ENCODE measurements around the gene SCCPDH.
A peak's percentile ranks its signal among the peaks of the same experiment; 100 is the strongest.
"Not testable (repeated sequence)": the region's sequence is repeated elsewhere in the genome, so short reads cannot be mapped to it uniquely, and the experiment has no call there.

SCCPDH gene

DNA sequence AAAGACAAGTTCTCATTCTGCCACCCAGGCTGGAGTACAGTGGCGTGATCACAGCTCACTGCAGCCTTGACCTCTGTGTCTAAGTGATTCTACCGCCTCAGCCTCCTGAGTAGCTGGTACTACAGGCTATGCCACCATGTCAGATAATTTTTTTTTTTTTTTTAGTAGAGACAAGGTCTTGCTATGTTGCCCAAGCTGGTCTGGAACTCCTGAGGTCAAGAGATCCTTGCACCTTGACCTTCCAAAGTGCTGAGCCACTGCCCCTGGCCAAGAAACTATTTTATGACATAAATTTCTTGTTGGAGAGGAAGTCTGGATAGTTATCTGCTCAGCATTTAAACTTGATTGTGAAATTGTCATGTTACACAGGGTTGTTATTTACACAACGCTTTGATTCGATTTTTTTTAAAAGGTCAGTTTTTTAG lies 2.1 kb downstream of the SCCPDH start:
- H3K4me3 Mint-ChIP-seq, result peak overlapping the region; percentile 95 to 98 (median 97)
- no peaks in the 10 kb centered on the region for H3K27me3 Mint-ChIP-seq (ENCODE audit: low read depth)
- H3K9me3 Mint-ChIP-seq, result peaks cover 26% of the 10 kb centered on the region
- H3K4me1 Mint-ChIP-seq, result peaks cover 18% of the 10 kb centered on the region
- H3K36me3 Mint-ChIP-seq (ENCODE audit: low read depth), result peaks cover 50% of the 10 kb centered on the region
- no peak overlapping the region for H3K27ac Mint-ChIP-seq
- TF ChIP-seq, protein P1, sequence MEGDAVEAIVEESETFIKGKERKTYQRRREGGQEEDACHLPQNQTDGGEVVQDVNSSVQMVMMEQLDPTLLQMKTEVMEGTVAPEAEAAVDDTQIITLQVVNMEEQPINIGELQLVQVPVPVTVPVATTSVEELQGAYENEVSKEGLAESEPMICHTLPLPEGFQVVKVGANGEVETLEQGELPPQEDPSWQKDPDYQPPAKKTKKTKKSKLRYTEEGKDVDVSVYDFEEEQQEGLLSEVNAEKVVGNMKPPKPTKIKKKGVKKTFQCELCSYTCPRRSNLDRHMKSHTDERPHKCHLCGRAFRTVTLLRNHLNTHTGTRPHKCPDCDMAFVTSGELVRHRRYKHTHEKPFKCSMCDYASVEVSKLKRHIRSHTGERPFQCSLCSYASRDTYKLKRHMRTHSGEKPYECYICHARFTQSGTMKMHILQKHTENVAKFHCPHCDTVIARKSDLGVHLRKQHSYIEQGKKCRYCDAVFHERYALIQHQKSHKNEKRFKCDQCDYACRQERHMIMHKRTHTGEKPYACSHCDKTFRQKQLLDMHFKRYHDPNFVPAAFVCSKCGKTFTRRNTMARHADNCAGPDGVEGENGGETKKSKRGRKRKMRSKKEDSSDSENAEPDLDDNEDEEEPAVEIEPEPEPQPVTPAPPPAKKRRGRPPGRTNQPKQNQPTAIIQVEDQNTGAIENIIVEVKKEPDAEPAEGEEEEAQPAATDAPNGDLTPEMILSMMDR (IDR thresholded peaks at IDR 0.05; ENCODE audit: unreplicated experiment in 3 of 3), result no peak

DNA sequence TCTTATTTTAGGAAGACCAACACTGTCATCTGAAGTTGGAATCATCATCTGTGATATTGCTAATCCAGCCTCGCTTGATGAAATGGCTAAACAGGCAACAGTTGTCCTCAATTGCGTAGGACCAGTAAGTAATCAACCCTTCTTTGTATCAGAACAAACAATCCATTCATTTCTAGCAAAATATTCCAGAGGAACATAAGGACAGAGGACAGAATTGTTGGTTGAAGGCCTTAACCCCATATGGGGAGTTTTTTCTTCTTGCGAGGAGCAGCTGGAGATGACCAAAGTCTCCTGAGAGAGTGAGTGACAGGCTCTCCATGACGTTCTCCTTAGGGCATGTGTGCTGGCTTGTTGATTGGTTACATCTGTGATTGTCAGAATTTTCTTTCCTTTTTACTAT lies 2.7 kb downstream of the SCCPDH start:
- TF ChIP-seq, protein P1 (IDR thresholded peaks at IDR 0.05; ENCODE audit: unreplicated experiment in 3 of 3), result no peak
- H3K9me3 Mint-ChIP-seq, result peaks cover 24% of the 10 kb centered on the region
- no peaks in the 10 kb centered on the region for H3K27me3 Mint-ChIP-seq (ENCODE audit: low read depth)
- H3K4me3 Mint-ChIP-seq, result peak overlapping the region in 2 of 3 experiments; percentile 54 to 95
- H3K4me1 Mint-ChIP-seq, result peaks cover 18% of the 10 kb centered on the region
- peaks cover 56% of the 10 kb centered on the region for H3K36me3 Mint-ChIP-seq (ENCODE audit: low read depth)
- H3K27ac Mint-ChIP-seq, result no peak overlapping the region

DNA sequence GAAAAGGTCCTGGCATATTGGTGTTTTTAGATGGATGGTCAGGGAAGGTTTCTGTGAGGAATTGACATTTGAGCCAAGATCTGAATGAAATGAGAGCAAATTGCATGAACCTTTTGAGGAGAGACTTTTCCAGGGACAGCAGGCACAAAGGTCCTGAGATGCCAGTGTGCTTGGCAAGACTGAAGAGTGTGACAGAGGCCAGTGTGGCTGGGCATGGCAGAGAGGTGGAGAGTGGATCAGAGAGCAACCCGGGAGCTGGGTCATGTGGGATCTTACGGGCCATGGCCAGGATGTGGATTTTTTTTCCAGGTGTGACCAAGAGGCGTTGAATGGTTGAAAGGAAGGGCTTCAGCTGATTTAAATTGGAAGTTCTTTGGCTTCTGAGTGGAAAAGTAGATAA lies 3.4 kb downstream of the SCCPDH start:
- Mint-ChIP-seq H3K4me1 (peaks cover 18% of the 10 kb centered on the region), H3K4me3 (no peak overlapping the region), H3K9me3 (peaks cover 21% of the 10 kb centered on the region), H3K27ac (no peak overlapping the region), H3K36me3 (ENCODE audit: low read depth) (peaks cover 62% of the 10 kb centered on the region), H3K27me3 (ENCODE audit: low read depth) (no peaks in the 10 kb centered on the region)
- TF ChIP-seq, protein P1 (IDR thresholded peaks at IDR 0.05; ENCODE audit: unreplicated experiment in 3 of 3), result no peak

DNA sequence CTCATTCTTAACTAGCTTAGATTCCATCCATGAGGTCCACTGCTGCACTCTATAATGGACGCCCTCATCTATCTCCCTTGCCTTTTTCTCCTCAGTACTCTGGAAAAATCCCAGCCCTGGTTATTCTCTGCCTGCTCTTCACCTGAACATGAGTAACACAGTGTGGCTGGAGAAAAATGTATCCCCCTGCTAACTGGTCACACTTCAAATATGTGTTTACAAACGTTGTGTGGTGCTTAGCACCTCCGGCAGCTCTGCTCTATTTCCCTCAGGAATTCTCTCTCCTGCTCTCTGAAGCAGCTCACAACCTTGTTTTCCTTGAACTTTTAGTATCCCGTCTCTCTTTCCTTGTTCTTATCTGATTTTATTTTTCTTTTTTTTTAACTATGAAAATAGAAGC lies 4.1 kb downstream of the SCCPDH start:
- Mint-ChIP-seq H3K9me3 (peaks cover 21% of the 10 kb centered on the region), H3K36me3 (ENCODE audit: low read depth) (peaks cover 65% of the 10 kb centered on the region), H3K4me1 (peaks cover 18% of the 10 kb centered on the region), H3K27ac (no peak overlapping the region), H3K27me3 (ENCODE audit: low read depth) (no peaks in the 10 kb centered on the region), H3K4me3 (no peak overlapping the region)
- TF ChIP-seq, protein P1 (IDR thresholded peaks at IDR 0.05; ENCODE audit: unreplicated experiment in 3 of 3), result no peak

DNA sequence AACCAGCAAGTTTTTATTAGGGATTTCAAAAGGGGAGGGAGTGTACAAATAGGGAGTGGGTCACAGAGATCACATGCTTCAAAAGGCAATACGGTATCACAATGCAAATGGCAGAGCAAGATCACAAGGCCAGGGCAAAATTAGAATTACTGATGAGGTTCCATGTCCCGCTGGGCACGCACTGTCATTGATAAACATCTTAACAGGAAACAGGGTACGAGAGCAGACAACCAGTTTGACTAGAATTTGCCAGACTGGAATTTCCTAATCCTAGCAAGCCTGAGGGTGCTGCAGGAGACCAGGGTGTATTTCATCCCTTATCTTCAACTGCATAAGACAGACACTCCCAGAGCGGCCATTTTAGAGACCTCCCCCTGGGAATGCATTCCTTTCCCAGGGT lies 4.8 kb downstream of the SCCPDH start:
- H3K4me3 Mint-ChIP-seq; H3K27ac Mint-ChIP-seq; H3K27me3 Mint-ChIP-seq (ENCODE audit: low read depth): not testable (repeated sequence)
- peaks cover 18% of the 10 kb centered on the region for H3K4me1 Mint-ChIP-seq
- peaks cover 72% of the 10 kb centered on the region for H3K36me3 Mint-ChIP-seq (ENCODE audit: low read depth)
- peaks cover 21% of the 10 kb centered on the region for H3K9me3 Mint-ChIP-seq

DNA sequence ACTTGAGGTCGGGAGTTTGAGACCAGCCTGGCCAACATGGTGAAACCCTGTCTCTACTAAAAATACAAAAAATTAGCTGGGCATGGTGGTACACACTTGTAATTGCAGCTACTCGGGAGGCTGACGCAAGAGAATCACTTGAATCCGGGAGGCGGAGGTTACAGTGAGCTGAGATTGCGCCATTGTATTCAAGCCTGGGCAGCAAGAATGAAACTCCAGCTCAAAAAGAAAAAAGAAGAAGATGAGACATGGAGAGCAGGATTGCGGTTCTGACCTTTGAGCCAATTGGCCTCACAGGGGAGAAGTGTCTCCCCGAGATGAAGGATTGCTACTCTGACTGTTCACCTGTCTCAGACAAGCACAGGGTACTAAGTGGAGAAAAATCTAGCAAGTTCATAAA lies 6.6 kb downstream of the SCCPDH start:
- H3K9me3 Mint-ChIP-seq, result peaks cover 21% of the 10 kb centered on the region
- H3K27ac Mint-ChIP-seq, result no peak overlapping the region
- peaks cover 6% of the 10 kb centered on the region for H3K4me1 Mint-ChIP-seq
- TF ChIP-seq, protein P1 (IDR thresholded peaks at IDR 0.05; ENCODE audit: unreplicated experiment in 3 of 3), result no peak
- no peaks in the 10 kb centered on the region for H3K27me3 Mint-ChIP-seq (ENCODE audit: low read depth)
- peaks cover 88% of the 10 kb centered on the region for H3K36me3 Mint-ChIP-seq (ENCODE audit: low read depth)
- no peak overlapping the region for H3K4me3 Mint-ChIP-seq

DNA sequence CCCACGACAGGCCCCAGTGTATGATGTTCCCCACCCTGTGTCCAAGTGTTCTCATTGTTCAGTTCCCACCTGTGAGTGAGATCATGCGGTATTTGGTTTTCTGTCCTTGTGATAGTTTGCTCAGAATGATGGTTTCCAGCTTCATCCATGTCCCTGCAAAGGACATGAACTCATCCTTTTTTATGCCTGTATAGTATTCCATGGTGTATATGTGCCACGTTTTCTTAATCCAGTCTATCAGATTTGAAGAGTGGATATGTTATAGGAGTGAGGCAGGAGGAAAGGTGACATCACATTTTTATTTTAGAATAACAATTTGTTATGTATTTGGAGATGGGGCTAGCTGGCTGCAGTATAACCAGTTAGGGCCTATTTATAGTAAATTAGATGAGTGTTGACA lies 7.7 kb downstream of the SCCPDH start:
- H3K27me3 Mint-ChIP-seq (ENCODE audit: low read depth), result not testable (repeated sequence)
- peaks cover 21% of the 10 kb centered on the region for H3K9me3 Mint-ChIP-seq

More for the DNA sequence above, 7.7 kb downstream of the SCCPDH start:
- H3K4me3 Mint-ChIP-seq, H3K4me1 Mint-ChIP-seq, H3K27ac Mint-ChIP-seq: not testable (repeated sequence)
- H3K36me3 Mint-ChIP-seq (ENCODE audit: low read depth), result peaks cover 90% of the 10 kb centered on the region
